IMR-90 (cell line): ENCODE measurements around the gene ITLN1. TPM values are rescaled to one million over a fixed set of nuclear protein-coding genes. Genes with fewer than 3 reads are reported as not detected.

Experiments
- ATAC-seq: fragments of 200-7000 bp; cut with Tn5 transposase; 2 replicates; pipeline ENCODE4 v1.9.1; 2020; ENCODE audit warnings: low read depth, mild to moderate bottlenecking, moderate library complexity
- BruUV-seq: library from RNA; stranded (reverse); fragments of 400-500 nt; replicated peaks from 2 replicates; lab custom pipeline; 2021; lab: Mats Ljungman, UMichigan
- CTCF ChIA-PET: fragments of 300-600 bp; formaldehyde crosslinking; extraction: SDS; loops from one replicate; lab custom pipeline; 2021; ENCODE audit warnings: antibody characterized with exemption; lab: Yijun Ruan, JAX
- POLR2A ChIA-PET: fragments of 300-600 bp; sonication (Branson Sonifier 250); formaldehyde crosslinking; loops from one replicate; lab custom pipeline; 2022; ENCODE audit warnings: antibody characterized with exemption; ENCODE audit not compliant: unreplicated experiment; lab: Charles Lee
- DNase-seq: peaks from one replicate; pipeline ENCODE4 v3.0.0; 2013
- H2AFZ ChIP-seq: replicated peaks from 2 replicates; pipeline ENCODE3; 2013; ENCODE audit warnings: low read length, mild to moderate bottlenecking; ENCODE audit not compliant: poor library complexity
- H2AK5ac ChIP-seq: 2 replicates; pipeline ENCODE4 v1.6.1; 2013; ENCODE audit warnings: low read depth, low read length, inconsistent platforms
- H2AK9ac ChIP-seq: replicated peaks from 2 replicates; pipeline ENCODE3; 2013; ENCODE audit warnings: mild to moderate bottlenecking, low read depth, low read length, moderate library complexity; ENCODE audit not compliant: poor library complexity
- H2BK120ac ChIP-seq: 2 replicates; pipeline ENCODE4 v1.6.1; 2013; ENCODE audit warnings: low read depth, low read length, inconsistent platforms
- H2BK15ac ChIP-seq: 3 replicates; pipeline ENCODE4 v1.6.1; 2013; ENCODE audit warnings: low read depth, low read length, inconsistent platforms
- H2BK20ac ChIP-seq: 2 replicates; pipeline ENCODE4 v1.6.1; 2013; ENCODE audit warnings: low read depth, mild to moderate bottlenecking, inconsistent platforms, low read length, moderate library complexity
- H2BK5ac ChIP-seq: 2 replicates; pipeline ENCODE4 v1.6.1; 2013; ENCODE audit warnings: mild to moderate bottlenecking, low read depth, low read length, inconsistent platforms; ENCODE audit not compliant: poor library complexity, severe bottlenecking
- H3K14ac ChIP-seq: replicated peaks from 2 replicates; pipeline ENCODE4 v1.6.1; 2013; ENCODE audit warnings: low read depth, low read length, inconsistent platforms
- H3K18ac ChIP-seq: 2 replicates; pipeline ENCODE4 v1.6.1; 2013; ENCODE audit warnings: low read depth, low read length, control low read depth
- H3K23ac ChIP-seq: 2 replicates; pipeline ENCODE4 v1.6.1; 2013; ENCODE audit warnings: low read depth, low read length, inconsistent platforms
- H3K27ac ChIP-seq: 2 replicates; pipeline ENCODE4 v1.5.1; 2013; ENCODE audit warnings: mild to moderate bottlenecking, control low read depth, low read length; ENCODE audit not compliant: insufficient read depth
- H3K27me3 ChIP-seq: 2 replicates; pipeline ENCODE4 v1.6.1; 2013; ENCODE audit warnings: low read length; ENCODE audit not compliant: control insufficient read depth, insufficient read depth
- H3K36me3 ChIP-seq: 2 replicates; pipeline ENCODE4 v1.6.1; 2013; ENCODE audit warnings: low read length, mixed read lengths; ENCODE audit not compliant: control insufficient read depth, insufficient read depth
- H3K4ac ChIP-seq: 2 replicates; pipeline ENCODE4 v1.6.1; 2013; ENCODE audit warnings: low read depth, low read length, inconsistent platforms
- H3K4me1 ChIP-seq: 2 replicates; pipeline ENCODE4 v1.6.1; 2013; ENCODE audit warnings: low read length, mixed read lengths; ENCODE audit not compliant: control insufficient read depth, insufficient read depth
- H3K4me2 ChIP-seq: 2 replicates; pipeline ENCODE4 v1.6.1; 2013; ENCODE audit warnings: low read depth, mild to moderate bottlenecking, control low read depth, low read length, moderate library complexity
- H3K4me3 ChIP-seq: 2 replicates; pipeline ENCODE4 v1.5.1; 2013; ENCODE audit warnings: low read depth, mild to moderate bottlenecking, control low read depth, low read length, moderate library complexity; ENCODE audit not compliant: insufficient read depth
- H3K56ac ChIP-seq: 2 replicates; pipeline ENCODE4 v1.6.1; 2013; ENCODE audit warnings: low read length, inconsistent platforms; ENCODE audit not compliant: insufficient read depth; ENCODE audit errors: extremely low read depth
- H3K79me1 ChIP-seq, 2 experiments: 2 replicates each; pipeline ENCODE4 v1.6.1; 2013; ENCODE audit warnings: low read length in 2 of 2, inconsistent platforms in 1 of 2, low read depth in 1 of 2
- H3K9ac ChIP-seq: 2 replicates; pipeline ENCODE4 v1.6.1; 2013; ENCODE audit warnings: low read depth, low read length, control low read depth
- H3K9me1 ChIP-seq: 2 replicates; pipeline ENCODE4 v1.6.1; 2013; ENCODE audit warnings: low read length, inconsistent platforms; ENCODE audit not compliant: insufficient read depth
- H3K9me3 ChIP-seq: 2 replicates; pipeline ENCODE4 v1.6.1; 2013; ENCODE audit warnings: low read length; ENCODE audit not compliant: control insufficient read depth, insufficient read depth
- H4K20me1 ChIP-seq: 2 replicates; pipeline ENCODE4 v1.6.1; 2013; ENCODE audit warnings: low read length, inconsistent platforms; ENCODE audit not compliant: insufficient read depth
- H4K5ac ChIP-seq: 2 replicates; pipeline ENCODE4 v1.6.1; 2013; ENCODE audit warnings: mild to moderate bottlenecking, low read depth, low read length, control low read depth
- H4K8ac ChIP-seq, 2 experiments: 2 replicates each; pipeline ENCODE4 v1.6.1; 2013; ENCODE audit warnings: low read depth in 2 of 2, low read length in 2 of 2, control low read depth in 1 of 2, inconsistent platforms in 1 of 2
- H4K91ac ChIP-seq: 2 replicates; pipeline ENCODE4 v1.6.1; 2013; ENCODE audit warnings: low read depth, low read length, inconsistent platforms; ENCODE audit not compliant: insufficient read depth
- BHLHE40 ChIP-seq: fragments of 150-350 bp; IDR thresholded peaks from 2 replicates; pipeline ENCODE4 v1.6.1; 2016; ENCODE audit warnings: mild to moderate bottlenecking, low read depth, low read length
- CEBPB ChIP-seq: IDR thresholded peaks from 2 replicates; pipeline ENCODE4 v1.6.1; 2012; ENCODE audit warnings: low read depth, low read length, improper control_type of control experiment
- CHD1 ChIP-seq: IDR thresholded peaks from 2 replicates; pipeline ENCODE4 v1.6.1; 2012; ENCODE audit warnings: low read depth, low read length, improper control_type of control experiment
- CTCF ChIP-seq: conservative IDR thresholded peaks from 2 replicates; pipeline ENCODE4 v1.5.1; 2012; ENCODE audit warnings: mild to moderate bottlenecking, low read depth, low read length, improper control_type of control experiment
- ELK1 ChIP-seq: fragments of 150-350 bp; IDR thresholded peaks from 2 replicates; pipeline ENCODE4 v1.6.1; 2016; ENCODE audit warnings: low read depth, mild to moderate bottlenecking, low read length, moderate library complexity, borderline replicate concordance
- FOS ChIP-seq: fragments of 150-350 bp; IDR thresholded peaks from 2 replicates; pipeline ENCODE4 v1.6.1; 2016; ENCODE audit warnings: low read depth, low read length
- MAFK ChIP-seq: IDR thresholded peaks from 2 replicates; pipeline ENCODE4 v1.6.1; 2012; ENCODE audit warnings: low read depth, low read length, improper control_type of control experiment
- MXI1 ChIP-seq: IDR thresholded peaks from 2 replicates; pipeline ENCODE4 v1.6.1; 2012; ENCODE audit warnings: low read depth, mild to moderate bottlenecking, low read length, moderate library complexity, borderline replicate concordance
- NFE2L2 ChIP-seq: fragments of 150-350 bp; IDR thresholded peaks from 2 replicates; pipeline ENCODE4 v1.6.1; 2016; ENCODE audit warnings: low read depth, mild to moderate bottlenecking, low read length
- POLR2A ChIP-seq: IDR thresholded peaks from 2 replicates; pipeline ENCODE4 v1.6.1; 2012; ENCODE audit warnings: mild to moderate bottlenecking, low read depth, low read length
- RCOR1 ChIP-seq: IDR thresholded peaks from 2 replicates; pipeline ENCODE4 v1.6.1; 2012; ENCODE audit warnings: mild to moderate bottlenecking, low read length, improper control_type of control experiment; ENCODE audit not compliant: insufficient replicate concordance
- RFX5 ChIP-seq: IDR thresholded peaks from 2 replicates; pipeline ENCODE4 v1.8.0; 2012; ENCODE audit warnings: low read depth, mild to moderate bottlenecking, low read length, moderate library complexity
- SMC3 ChIP-seq: fragments of 150-350 bp; IDR thresholded peaks from 2 replicates; pipeline ENCODE4 v1.6.1; 2016; ENCODE audit warnings: low read depth, mild to moderate bottlenecking, antibody characterized with exemption, low read length, moderate library complexity
- WGBS, 2 experiments: methylation state at CpG; one replicate each; pipeline versions ENCODE4 v1.1.5 to v1.1.7; 2013; ENCODE audit warnings: missing lambda C conversion rate in 2 of 2; ENCODE audit not compliant: insufficient read length in 1 of 2; ENCODE audit errors: extremely low coverage in 2 of 2; 5-methylcytosine and 5-hydroxymethylcytosine counted together
- dilution Hi-C: fragments of 300-500 bp; cut with HindIII; formaldehyde crosslinking; loops from one replicate; pipeline ENCODE4 v1.14.3; 2018; ENCODE audit warnings: low sequenced_read_pairs; ENCODE audit not compliant: unreplicated experiment
- in situ Hi-C: fragments of 300-500 bp; cut with MboI; formaldehyde crosslinking; loops from 3 replicates; pipeline ENCODE4 v1.14.3; 2019; ENCODE audit warnings: low sequenced_read_pairs, inconsistent platforms, mixed read lengths
- intact Hi-C: fragments of 100-400 bp; cut with micrococcal nuclease; formaldehyde crosslinking; loops from 2 replicates; pipeline ENCODE4 v1.10.0; 2022
- polyA plus RNA-seq, 3 experiments: library from polyadenylated mRNA; depleted of rRNA; stranded (reverse); fragments of >200 nt; gene quantifications; 2 replicates each; pipeline ENCODE4 v1.2.3, GENCODE V29; 2012; ENCODE audit warnings: low replicate concordance in 1 of 3
- total RNA-seq: library from RNA; depleted of rRNA; stranded (reverse); fragments of >200 nt; gene quantifications from 2 replicates; pipeline ENCODE4 v1.2.3, GENCODE V29; 2012
- TF ChIP-seq, protein P1 (sequence below): fragments of 150-350 bp; IDR thresholded peaks from 2 replicates; pipeline ENCODE4 v1.6.1; 2017; ENCODE audit warnings: mild to moderate bottlenecking, antibody characterized with exemption, low read length, low read depth

The ITLN1 gene
- total and polyA plus RNA-seq, 2 of the 4 experiments (the other 2 are of a cell fraction) = not detected

- Histone ChIP-seq H3K9me3 (no peaks in the 10 kb centered on the region), H3K4ac (no peak overlapping the region), H2AFZ (no peak overlapping the region), H2BK5ac (no peak overlapping the region), H3K79me1 (no peaks in the 10 kb centered on the region), H3K14ac (no peak overlapping the region), H3K56ac (no peak overlapping the region), H4K5ac (no peak overlapping the region), H4K91ac (no peak overlapping the region), H2BK15ac (no peak overlapping the region), H3K23ac (no peak overlapping the region), H3K9ac (no peak overlapping the region), H3K27me3 (no peaks in the 10 kb centered on the region; the same call in 1 of the 2 replicates), H4K20me1 (no peaks in the 10 kb centered on the region), H3K4me3 (no peak overlapping the region), H3K4me2 (no peak overlapping the region), H3K9me1 (no peaks in the 10 kb centered on the region), H3K18ac (no peak overlapping the region), H4K8ac (no peak overlapping the region), H2AK5ac (no peak overlapping the region), H2BK20ac (no peak overlapping the region), H3K36me3 (no peaks in the 10 kb centered on the region), H3K4me1 (no peaks in the 10 kb centered on the region), H2AK9ac (no peak overlapping the region), H3K27ac (no peak overlapping the region), H2BK120ac (no peak overlapping the region)
- dilution Hi-C loops (no loop called here), in situ Hi-C loops (no loop called here), intact Hi-C loops (no loop called here)
- POLR2A ChIA-PET = no interaction called here
- no CpG with 5 or more reads among the region's 8 CpGs for WGBS, 2 experiments
- CTCF ChIA-PET = interaction anchor here (0.7 kb wide), 1 partner anchor 295 kb away, joined by 3 read pairs; no protein-coding TSS in a partner anchor
- TF ChIP-seq NFE2L2 (no peak), BHLHE40 (no peak), MAFK (no peak), CTCF (no peak), RFX5 (no peak), SMC3 (no peak), ELK1 (no peak), POLR2A (no peak), FOS (no peak), MXI1 (no peak), CEBPB (no peak), CHD1 (no peak), RCOR1 (no peak)
- TF ChIP-seq, protein P1, sequence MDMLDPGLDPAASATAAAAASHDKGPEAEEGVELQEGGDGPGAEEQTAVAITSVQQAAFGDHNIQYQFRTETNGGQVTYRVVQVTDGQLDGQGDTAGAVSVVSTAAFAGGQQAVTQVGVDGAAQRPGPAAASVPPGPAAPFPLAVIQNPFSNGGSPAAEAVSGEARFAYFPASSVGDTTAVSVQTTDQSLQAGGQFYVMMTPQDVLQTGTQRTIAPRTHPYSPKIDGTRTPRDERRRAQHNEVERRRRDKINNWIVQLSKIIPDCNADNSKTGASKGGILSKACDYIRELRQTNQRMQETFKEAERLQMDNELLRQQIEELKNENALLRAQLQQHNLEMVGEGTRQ = no peak
- DNase-seq (no peak), ATAC-seq (no peak)
- BruUV-seq = no TSS peak
These were observed 20.0 kb upstream of the ITLN1 start for GRCh38 chr1:160904783-160905616.
